GM12878 (cell line): ENCODE measurements around the gene B3GNT4. TPM values are rescaled to one million over a fixed set of nuclear protein-coding genes. Genes with fewer than 3 reads are reported as not detected.
A peak's percentile ranks its signal among the peaks of the same experiment; 100 is the strongest.

Experiments
- BMI1 ChIP-seq: fragments of 450-650 bp; IDR thresholded peaks from 2 replicates; pipeline ENCODE4 v1.6.1; 2016; ENCODE audit warnings: mild to moderate bottlenecking, moderate library complexity, borderline replicate concordance
- CEBPB ChIP-seq, 2 experiments: fragments of 150-350 bp in 1 of 2; IDR thresholded peaks; 2 replicates each; pipeline ENCODE4 v1.6.1; 2012 to 2014; ENCODE audit warnings: low read depth in 2 of 2, low read length in 2 of 2, borderline replicate concordance in 1 of 2, inconsistent platforms in 1 of 2
- EP300 ChIP-seq, 2 experiments: fragments of 150-350 bp in 1 of 2; IDR thresholded peaks; 2 replicates each; pipeline ENCODE4 v1.6.1; 2011 to 2012; ENCODE audit warnings: low read depth in 2 of 2, low read length in 2 of 2, borderline replicate concordance in 1 of 2, improper control_type of control experiment in 1 of 2, inconsistent platforms in 1 of 2; ENCODE audit not compliant: control insufficient read depth in 1 of 2
- HDGF ChIP-seq: fragments of 450-650 bp; IDR thresholded peaks from 2 replicates; pipeline ENCODE4 v1.6.1; 2016; ENCODE audit warnings: antibody characterized with exemption
- MEF2B ChIP-seq: fragments of 450-650 bp; IDR thresholded peaks from 2 replicates; pipeline ENCODE4 v1.6.1; 2018; ENCODE audit warnings: mild to moderate bottlenecking, moderate library complexity; ENCODE audit not compliant: partially characterized antibody, poor library complexity, severe bottlenecking
- NBN ChIP-seq: fragments of 450-650 bp; IDR thresholded peaks from 2 replicates; pipeline ENCODE4 v1.6.1; 2016
- NR2C1 ChIP-seq: fragments of 450-650 bp; IDR thresholded peaks from 2 replicates; pipeline ENCODE4 v1.6.1; 2017; ENCODE audit warnings: antibody characterized with exemption, mild to moderate bottlenecking, moderate library complexity
- RELA ChIP-seq: fragments of 450-650 bp; IDR thresholded peaks from 2 replicates; pipeline ENCODE4 v1.8.0; 2014; ENCODE audit warnings: borderline replicate concordance; ENCODE audit not compliant: partially characterized antibody
- RFX5 ChIP-seq: IDR thresholded peaks from 2 replicates; pipeline ENCODE4 v1.6.1; 2011; ENCODE audit warnings: low read depth, low read length, improper control_type of control experiment
- STAT3 ChIP-seq: IDR thresholded peaks from 2 replicates; pipeline ENCODE4 v1.6.1; 2011; ENCODE audit warnings: low read depth, low read length, improper control_type of control experiment
- TARDBP ChIP-seq: IDR thresholded peaks from 2 replicates; pipeline ENCODE4 v1.6.1; 2016; ENCODE audit warnings: borderline replicate concordance
- WRNIP1 ChIP-seq: IDR thresholded peaks from 2 replicates; pipeline ENCODE4 v1.6.1; 2011; ENCODE audit warnings: low read depth, low read length, improper control_type of control experiment, borderline replicate concordance
- ZBED1 ChIP-seq: IDR thresholded peaks from 2 replicates; pipeline ENCODE4 v1.6.1; 2016; ENCODE audit warnings: borderline replicate concordance
- polyA plus RNA-seq, 11 experiments: library from polyadenylated mRNA; depleted of rRNA in 4 of 11; unstranded in 6 of 11; stranded (reverse) in 5 of 11; fragments of >200 nt; fragmentation: Nextera tagmentation in 4 of 11; fragmentation: Illumina TruSeq in 1 of 11; extraction: Ambion mirVana in 4 of 11; extraction: Trizol in 1 of 11; gene quantifications; 1 replicate in 1 of 11; 2 replicates in 10 of 11; pipeline versions ENCODE4 v1.2.1 to v1.2.3, GENCODE V29; 2011 to 2016; ENCODE audit warnings: inconsistent platforms in 2 of 11, missing spikeins in 2 of 11, low read depth in 1 of 11
- total RNA-seq, 4 experiments: library from RNA; depleted of rRNA in 3 of 4; stranded (reverse); fragments of >200 nt in 3 of 4; fragmentation: Illumina TruSeq in 1 of 4; extraction: Trizol in 1 of 4; gene quantifications; 2 replicates each; pipeline versions ENCODE4 v1.2.1 to v1.2.3, GENCODE V29; 2013 to 2021
- TF ChIP-seq, protein P1 (sequence below): IDR thresholded peaks from 2 replicates; pipeline ENCODE4 v1.6.1; 2012; ENCODE audit warnings: mild to moderate bottlenecking, low read depth, low read length
- TF ChIP-seq, protein P2 (sequence below): IDR thresholded peaks from 2 replicates; pipeline ENCODE4 v1.6.1; 2011; ENCODE audit warnings: low read depth, mild to moderate bottlenecking, low read length, moderate library complexity, borderline replicate concordance; ENCODE audit errors: extremely low read depth
- TF ChIP-seq, protein P3 (sequence below): IDR thresholded peaks from 2 replicates; pipeline ENCODE4 v1.6.1; 2011; ENCODE audit warnings: borderline replicate concordance, low read depth, mild to moderate bottlenecking, moderate library complexity, low read length; ENCODE audit not compliant: insufficient read depth, poor library complexity, severe bottlenecking
- TF ChIP-seq, protein P4 (sequence below): fragments of 450-650 bp; IDR thresholded peaks from 2 replicates; pipeline ENCODE4 v1.6.1; 2017; ENCODE audit warnings: mild to moderate bottlenecking, moderate library complexity
- TF ChIP-seq, protein P5 (sequence below): fragments of 450-650 bp; IDR thresholded peaks from 2 replicates; pipeline ENCODE4 v1.6.1; 2017; ENCODE audit warnings: borderline replicate concordance

Gene B3GNT4
- total and polyA plus RNA-seq, 10 of the 15 experiments (the other 5 are each of a cell fraction or from before 2014, with no cell fraction given), result 0.04 to 0.95 (median 0.88) TPM; not detected in 7

DNA sequence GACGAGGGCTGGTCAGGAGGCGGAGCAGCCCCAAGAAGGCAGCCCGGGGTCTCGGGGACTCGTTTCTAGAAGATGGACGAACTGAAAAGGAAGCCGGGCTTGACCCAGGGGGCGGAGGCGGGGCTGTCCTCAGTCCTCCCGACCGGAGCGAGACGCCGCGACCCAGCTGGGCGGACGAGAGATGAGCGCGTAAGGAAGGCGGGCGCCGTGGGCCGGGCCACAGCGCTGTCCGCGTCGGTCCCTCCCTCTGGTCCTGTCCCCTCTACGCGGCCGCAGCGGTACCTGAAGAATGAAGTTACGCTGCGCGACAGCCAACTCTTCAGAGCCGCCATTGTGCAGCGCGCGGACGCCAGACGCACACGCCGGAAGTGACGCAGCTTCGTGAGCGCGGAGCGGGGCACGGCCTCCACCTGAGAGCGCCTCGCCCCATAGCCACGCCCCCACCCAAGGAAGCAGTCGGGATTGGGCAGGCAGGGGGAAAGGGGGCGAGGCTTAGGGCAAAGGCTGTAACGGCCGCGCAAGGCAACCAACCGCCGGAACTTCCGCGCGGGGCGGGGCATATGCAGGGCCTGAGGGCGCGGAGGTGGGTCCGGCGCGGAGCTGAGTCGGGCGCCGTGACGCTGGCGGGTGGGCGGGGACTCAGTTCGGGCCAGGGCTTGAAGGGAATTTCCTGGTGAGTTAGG lies 22.3 kb downstream of the B3GNT4 start, which contains the start of gene DIABLO (continued):
- TF ChIP-seq, protein P1, sequence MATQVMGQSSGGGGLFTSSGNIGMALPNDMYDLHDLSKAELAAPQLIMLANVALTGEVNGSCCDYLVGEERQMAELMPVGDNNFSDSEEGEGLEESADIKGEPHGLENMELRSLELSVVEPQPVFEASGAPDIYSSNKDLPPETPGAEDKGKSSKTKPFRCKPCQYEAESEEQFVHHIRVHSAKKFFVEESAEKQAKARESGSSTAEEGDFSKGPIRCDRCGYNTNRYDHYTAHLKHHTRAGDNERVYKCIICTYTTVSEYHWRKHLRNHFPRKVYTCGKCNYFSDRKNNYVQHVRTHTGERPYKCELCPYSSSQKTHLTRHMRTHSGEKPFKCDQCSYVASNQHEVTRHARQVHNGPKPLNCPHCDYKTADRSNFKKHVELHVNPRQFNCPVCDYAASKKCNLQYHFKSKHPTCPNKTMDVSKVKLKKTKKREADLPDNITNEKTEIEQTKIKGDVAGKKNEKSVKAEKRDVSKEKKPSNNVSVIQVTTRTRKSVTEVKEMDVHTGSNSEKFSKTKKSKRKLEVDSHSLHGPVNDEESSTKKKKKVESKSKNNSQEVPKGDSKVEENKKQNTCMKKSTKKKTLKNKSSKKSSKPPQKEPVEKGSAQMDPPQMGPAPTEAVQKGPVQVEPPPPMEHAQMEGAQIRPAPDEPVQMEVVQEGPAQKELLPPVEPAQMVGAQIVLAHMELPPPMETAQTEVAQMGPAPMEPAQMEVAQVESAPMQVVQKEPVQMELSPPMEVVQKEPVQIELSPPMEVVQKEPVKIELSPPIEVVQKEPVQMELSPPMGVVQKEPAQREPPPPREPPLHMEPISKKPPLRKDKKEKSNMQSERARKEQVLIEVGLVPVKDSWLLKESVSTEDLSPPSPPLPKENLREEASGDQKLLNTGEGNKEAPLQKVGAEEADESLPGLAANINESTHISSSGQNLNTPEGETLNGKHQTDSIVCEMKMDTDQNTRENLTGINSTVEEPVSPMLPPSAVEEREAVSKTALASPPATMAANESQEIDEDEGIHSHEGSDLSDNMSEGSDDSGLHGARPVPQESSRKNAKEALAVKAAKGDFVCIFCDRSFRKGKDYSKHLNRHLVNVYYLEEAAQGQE, result no peak
- TF ChIP-seq BMI1, result no peak
- TF ChIP-seq STAT3, result no peak
- TF ChIP-seq TARDBP, result 0 out of 2 replicates have a peak, but pooled peaks have one; percentile 22
- TF ChIP-seq, protein P2, sequence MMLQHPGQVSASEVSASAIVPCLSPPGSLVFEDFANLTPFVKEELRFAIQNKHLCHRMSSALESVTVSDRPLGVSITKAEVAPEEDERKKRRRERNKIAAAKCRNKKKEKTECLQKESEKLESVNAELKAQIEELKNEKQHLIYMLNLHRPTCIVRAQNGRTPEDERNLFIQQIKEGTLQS, result no peak
- no peak; a peak in 1 of 4 replicates for TF ChIP-seq EP300 (IDR thresholded peaks at IDR 0.05; ENCODE audit: borderline replicate concordance in 1 of 2, control insufficient read depth in 1 of 2, low read depth in 2 of 2, low read length in 2 of 2)
- TF ChIP-seq, protein P3, sequence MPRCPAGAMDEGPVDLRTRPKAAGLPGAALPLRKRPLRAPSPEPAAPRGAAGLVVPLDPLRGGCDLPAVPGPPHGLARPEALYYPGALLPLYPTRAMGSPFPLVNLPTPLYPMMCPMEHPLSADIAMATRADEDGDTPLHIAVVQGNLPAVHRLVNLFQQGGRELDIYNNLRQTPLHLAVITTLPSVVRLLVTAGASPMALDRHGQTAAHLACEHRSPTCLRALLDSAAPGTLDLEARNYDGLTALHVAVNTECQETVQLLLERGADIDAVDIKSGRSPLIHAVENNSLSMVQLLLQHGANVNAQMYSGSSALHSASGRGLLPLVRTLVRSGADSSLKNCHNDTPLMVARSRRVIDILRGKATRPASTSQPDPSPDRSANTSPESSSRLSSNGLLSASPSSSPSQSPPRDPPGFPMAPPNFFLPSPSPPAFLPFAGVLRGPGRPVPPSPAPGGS, result peak; percentile 55
- no peak for TF ChIP-seq CEBPB (IDR thresholded peaks at IDR 0.05; ENCODE audit: borderline replicate concordance in 1 of 2, low read depth in 2 of 2, low read length in 2 of 2)
- peak; percentile 70 for TF ChIP-seq NR2C1
- TF ChIP-seq, protein P4, sequence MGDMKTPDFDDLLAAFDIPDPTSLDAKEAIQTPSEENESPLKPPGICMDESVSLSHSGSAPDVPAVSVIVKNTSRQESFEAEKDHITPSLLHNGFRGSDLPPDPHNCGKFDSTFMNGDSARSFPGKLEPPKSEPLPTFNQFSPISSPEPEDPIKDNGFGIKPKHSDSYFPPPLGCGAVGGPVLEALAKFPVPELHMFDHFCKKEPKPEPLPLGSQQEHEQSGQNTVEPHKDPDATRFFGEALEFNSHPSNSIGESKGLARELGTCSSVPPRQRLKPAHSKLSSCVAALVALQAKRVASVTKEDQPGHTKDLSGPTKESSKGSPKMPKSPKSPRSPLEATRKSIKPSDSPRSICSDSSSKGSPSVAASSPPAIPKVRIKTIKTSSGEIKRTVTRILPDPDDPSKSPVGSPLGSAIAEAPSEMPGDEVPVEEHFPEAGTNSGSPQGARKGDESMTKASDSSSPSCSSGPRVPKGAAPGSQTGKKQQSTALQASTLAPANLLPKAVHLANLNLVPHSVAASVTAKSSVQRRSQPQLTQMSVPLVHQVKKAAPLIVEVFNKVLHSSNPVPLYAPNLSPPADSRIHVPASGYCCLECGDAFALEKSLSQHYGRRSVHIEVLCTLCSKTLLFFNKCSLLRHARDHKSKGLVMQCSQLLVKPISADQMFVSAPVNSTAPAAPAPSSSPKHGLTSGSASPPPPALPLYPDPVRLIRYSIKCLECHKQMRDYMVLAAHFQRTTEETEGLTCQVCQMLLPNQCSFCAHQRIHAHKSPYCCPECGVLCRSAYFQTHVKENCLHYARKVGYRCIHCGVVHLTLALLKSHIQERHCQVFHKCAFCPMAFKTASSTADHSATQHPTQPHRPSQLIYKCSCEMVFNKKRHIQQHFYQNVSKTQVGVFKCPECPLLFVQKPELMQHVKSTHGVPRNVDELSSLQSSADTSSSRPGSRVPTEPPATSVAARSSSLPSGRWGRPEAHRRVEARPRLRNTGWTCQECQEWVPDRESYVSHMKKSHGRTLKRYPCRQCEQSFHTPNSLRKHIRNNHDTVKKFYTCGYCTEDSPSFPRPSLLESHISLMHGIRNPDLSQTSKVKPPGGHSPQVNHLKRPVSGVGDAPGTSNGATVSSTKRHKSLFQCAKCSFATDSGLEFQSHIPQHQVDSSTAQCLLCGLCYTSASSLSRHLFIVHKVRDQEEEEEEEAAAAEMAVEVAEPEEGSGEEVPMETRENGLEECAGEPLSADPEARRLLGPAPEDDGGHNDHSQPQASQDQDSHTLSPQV, result no peak
- TF ChIP-seq NBN, result peak; percentile 92
- TF ChIP-seq HDGF, result peak; percentile 99
- TF ChIP-seq MEF2B, result no peak
- TF ChIP-seq, protein P5, sequence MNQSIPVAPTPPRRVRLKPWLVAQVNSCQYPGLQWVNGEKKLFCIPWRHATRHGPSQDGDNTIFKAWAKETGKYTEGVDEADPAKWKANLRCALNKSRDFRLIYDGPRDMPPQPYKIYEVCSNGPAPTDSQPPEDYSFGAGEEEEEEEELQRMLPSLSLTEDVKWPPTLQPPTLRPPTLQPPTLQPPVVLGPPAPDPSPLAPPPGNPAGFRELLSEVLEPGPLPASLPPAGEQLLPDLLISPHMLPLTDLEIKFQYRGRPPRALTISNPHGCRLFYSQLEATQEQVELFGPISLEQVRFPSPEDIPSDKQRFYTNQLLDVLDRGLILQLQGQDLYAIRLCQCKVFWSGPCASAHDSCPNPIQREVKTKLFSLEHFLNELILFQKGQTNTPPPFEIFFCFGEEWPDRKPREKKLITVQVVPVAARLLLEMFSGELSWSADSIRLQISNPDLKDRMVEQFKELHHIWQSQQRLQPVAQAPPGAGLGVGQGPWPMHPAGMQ, result no peak
- no peak for TF ChIP-seq ZBED1
- peak; percentile 62; the same call in 1 of the 2 replicates for TF ChIP-seq RFX5
- TF ChIP-seq WRNIP1, result no peak
- peak; percentile 82 for TF ChIP-seq RELA
